ENCODE results near the gene EGR4. TPM values are rescaled to one million over a fixed set of nuclear protein-coding genes. Genes with fewer than 3 reads are reported as not detected.

Gene EGR4
- total RNA-seq, 2 experiments from 2014 or later, result 0.09 to 0.15 TPM

- ATAC-seq, result no peak
- H3K27me3 Mint-ChIP-seq, result no peaks in the 10 kb centered on the region
- H3K36me3 Mint-ChIP-seq, result peaks cover 12% of the 10 kb centered on the region
- no peak overlapping the region for H3K27ac Mint-ChIP-seq
- H3K4me1 Mint-ChIP-seq, result peaks cover 4% of the 10 kb centered on the region
- H3K4me3 Mint-ChIP-seq, result no peak overlapping the region
- DNase-seq, result no peak
- CTCF ChIA-PET, result interaction anchor here (1.2 to 2.3 kb wide), 3 partner anchors 9 to 80 kb away, joined by 3 to 6 read pairs (median 4); no protein-coding TSS in a partner anchor
- H3K9me3 Mint-ChIP-seq (ENCODE audit: low read depth), result no peaks in the 10 kb centered on the region
These were observed 36.3 kb downstream of the EGR4 start for GRCh38 chr2:73257021-73257420.

GRCh38 chr2:73256618-73256922, 36.8 kb downstream of the EGR4 start:
- H3K27me3 Mint-ChIP-seq, result no peaks in the 10 kb centered on the region
- H3K4me1 Mint-ChIP-seq, result peaks cover 4% of the 10 kb centered on the region
- CTCF ChIA-PET, result interaction anchor here (2.3 kb wide), 1 partner anchor 79 kb away, joined by 6 read pairs; no protein-coding TSS in a partner anchor
- peaks cover 12% of the 10 kb centered on the region for H3K36me3 Mint-ChIP-seq
- H3K27ac Mint-ChIP-seq, result no peak overlapping the region
- no peak overlapping the region for H3K4me3 Mint-ChIP-seq
- no peaks in the 10 kb centered on the region for H3K9me3 Mint-ChIP-seq (ENCODE audit: low read depth)
- DNase-seq (no peak), ATAC-seq (no peak)

- peaks cover 4% of the 10 kb centered on the region for H3K4me1 Mint-ChIP-seq
- H3K27me3 Mint-ChIP-seq, result no peaks in the 10 kb centered on the region
- no peaks in the 10 kb centered on the region for H3K9me3 Mint-ChIP-seq (ENCODE audit: low read depth)
- no peak for ATAC-seq
- H3K27ac Mint-ChIP-seq, result peak overlapping the region; percentile 35
- H3K4me3 Mint-ChIP-seq, result no peak overlapping the region
- CTCF ChIA-PET, result interaction anchor here (2.3 kb wide), 1 partner anchor 79 kb away, joined by 6 read pairs; no protein-coding TSS in a partner anchor
- no peak for DNase-seq
- peaks cover 16% of the 10 kb centered on the region for H3K36me3 Mint-ChIP-seq
These were observed 37.3 kb downstream of the EGR4 start for GRCh38 chr2:73255907-73256617.

GRCh38 chr2:73255007-73255644, 38.2 kb downstream of the EGR4 start:
- peaks cover 4% of the 10 kb centered on the region for H3K4me1 Mint-ChIP-seq
- CTCF ChIA-PET, result interaction anchor here (1.1 kb wide), 1 partner anchor 42 kb away, joined by 3 read pairs; no protein-coding TSS in a partner anchor

GRCh38 chr2:73254343-73255006, 38.9 kb downstream of the EGR4 start:
- ATAC-seq (peak; percentile 24), DNase-seq (no peak)
- no peaks in the 10 kb centered on the region for H3K9me3 Mint-ChIP-seq (ENCODE audit: low read depth)
- H3K4me3 Mint-ChIP-seq, result no peak overlapping the region
- H3K4me1 Mint-ChIP-seq, result peaks cover 4% of the 10 kb centered on the region
- H3K27me3 Mint-ChIP-seq, result no peaks in the 10 kb centered on the region
- H3K36me3 Mint-ChIP-seq, result peaks cover 29% of the 10 kb centered on the region
- H3K27ac Mint-ChIP-seq, result no peak overlapping the region
- CTCF ChIA-PET, result interaction anchor here (1.1 to 1.4 kb wide), 2 partner anchors 36 to 41 kb away, joined by 3 to 4 read pairs; no protein-coding TSS in a partner anchor

More at GRCh38 chr2:73255007-73255644, 38.2 kb downstream of the EGR4 start:
- Mint-ChIP-seq H3K36me3 (peaks cover 24% of the 10 kb centered on the region), H3K9me3 (ENCODE audit: low read depth) (no peaks in the 10 kb centered on the region), H3K4me3 (no peak overlapping the region), H3K27me3 (no peaks in the 10 kb centered on the region), H3K27ac (no peak overlapping the region)
- ATAC-seq (no peak), DNase-seq (no peak)

GRCh38 chr2:73253901-73254300, 39.4 kb downstream of the EGR4 start:
- CTCF ChIA-PET, result interaction anchor here (1.1 to 1.4 kb wide), 2 partner anchors 36 to 41 kb away, joined by 3 to 4 read pairs; no protein-coding TSS in a partner anchor

GRCh38 chr2:73253400-73253799, 39.9 kb downstream of the EGR4 start:
- CTCF ChIA-PET, result interaction anchor here (1.4 to 1.6 kb wide), 2 partner anchors 37 to 41 kb away, joined by 4 read pairs; no protein-coding TSS in a partner anchor
- H3K4me1 Mint-ChIP-seq, result peaks cover 3% of the 10 kb centered on the region
- no peaks in the 10 kb centered on the region for H3K27me3 Mint-ChIP-seq
- H3K36me3 Mint-ChIP-seq, result peaks cover 35% of the 10 kb centered on the region
- no peak overlapping the region for H3K4me3 Mint-ChIP-seq
- DNase-seq (no peak), ATAC-seq (no peak)
- no peak overlapping the region for H3K27ac Mint-ChIP-seq
- H3K9me3 Mint-ChIP-seq (ENCODE audit: low read depth), result no peaks in the 10 kb centered on the region

More at GRCh38 chr2:73253901-73254300, 39.4 kb downstream of the EGR4 start:
- Mint-ChIP-seq H3K27ac (no peak overlapping the region), H3K9me3 (ENCODE audit: low read depth) (no peaks in the 10 kb centered on the region), H3K4me1 (peaks cover 3% of the 10 kb centered on the region), H3K36me3 (peaks cover 31% of the 10 kb centered on the region), H3K27me3 (no peaks in the 10 kb centered on the region), H3K4me3 (no peak overlapping the region)
- DNase-seq, result no peak
- ATAC-seq, result no peak

GRCh38 chr2:73252238-73253027, 40.9 kb downstream of the EGR4 start:
- H3K9me3 Mint-ChIP-seq (ENCODE audit: low read depth), result no peaks in the 10 kb centered on the region
- H3K4me1 Mint-ChIP-seq, result no peaks in the 10 kb centered on the region
- ATAC-seq (no peak), DNase-seq (no peak)
- no peak overlapping the region for H3K27ac Mint-ChIP-seq
- no peak overlapping the region for H3K4me3 Mint-ChIP-seq
- H3K27me3 Mint-ChIP-seq, result no peaks in the 10 kb centered on the region
- CTCF ChIA-PET, result interaction anchor here (1.6 kb wide), 1 partner anchor 40 kb away, joined by 4 read pairs; no protein-coding TSS in a partner anchor
- peaks cover 41% of the 10 kb centered on the region for H3K36me3 Mint-ChIP-seq

GRCh38 chr2:73250872-73251846, 42.2 kb downstream of the EGR4 start:
- no peak for DNase-seq
- no peak for ATAC-seq
- Mint-ChIP-seq H3K36me3 (peaks cover 54% of the 10 kb centered on the region), H3K4me3 (no peak overlapping the region), H3K9me3 (ENCODE audit: low read depth) (no peaks in the 10 kb centered on the region), H3K4me1 (no peaks in the 10 kb centered on the region), H3K27me3 (no peaks in the 10 kb centered on the region), H3K27ac (no peak overlapping the region)
- CTCF ChIA-PET, result interaction anchor here (0.9 kb wide), 1 partner anchor 39 kb away, joined by 3 read pairs; no protein-coding TSS in a partner anchor

- peaks cover 7% of the 10 kb centered on the region for H3K4me1 Mint-ChIP-seq
- no peak overlapping the region for H3K27ac Mint-ChIP-seq
- ATAC-seq (no peak), DNase-seq (no peak)
- peaks cover 61% of the 10 kb centered on the region for H3K36me3 Mint-ChIP-seq
- H3K4me3 Mint-ChIP-seq, result no peak overlapping the region
- H3K9me3 Mint-ChIP-seq (ENCODE audit: low read depth), result no peaks in the 10 kb centered on the region
- CTCF ChIA-PET, result no interaction called here
- no peaks in the 10 kb centered on the region for H3K27me3 Mint-ChIP-seq
These were observed 43.7 kb downstream of the EGR4 start for GRCh38 chr2:73249636-73250035.

GRCh38 chr2:73246850-73247249, 46.5 kb downstream of the EGR4 start:
- H3K27me3 Mint-ChIP-seq, result no peaks in the 10 kb centered on the region
- H3K36me3 Mint-ChIP-seq, result peaks cover 62% of the 10 kb centered on the region
- ATAC-seq, result no peak
- no peak for DNase-seq
- peaks cover 25% of the 10 kb centered on the region for H3K4me1 Mint-ChIP-seq
- H3K27ac Mint-ChIP-seq, result peak overlapping the region; percentile 12
- CTCF ChIA-PET, result interaction anchor here (0.9 to 1.0 kb wide), 2 partner anchors 42 to 70 kb away, joined by 3 read pairs; no protein-coding TSS in a partner anchor
- H3K9me3 Mint-ChIP-seq (ENCODE audit: low read depth), result no peaks in the 10 kb centered on the region
- no peak overlapping the region for H3K4me3 Mint-ChIP-seq

- Mint-ChIP-seq H3K27ac (peak overlapping the region; percentile 66), H3K27me3 (no peaks in the 10 kb centered on the region), H3K4me3 (no peak overlapping the region), H3K9me3 (ENCODE audit: low read depth) (no peaks in the 10 kb centered on the region), H3K4me1 (peaks cover 29% of the 10 kb centered on the region), H3K36me3 (peaks cover 51% of the 10 kb centered on the region)
- no peak for DNase-seq
- peak; percentile 80 for ATAC-seq
- CTCF ChIA-PET, result interaction anchor here (0.6 to 2.1 kb wide), 6 partner anchors 9 to 46 kb away, joined by 3 to 6 read pairs (median 4); partner anchors contain the start of genes CCT7 and PRADC1
These were observed 48.8 kb downstream of the EGR4 start for GRCh38 chr2:73244580-73244979.

Data from activated CD8-positive, alpha-beta memory T cell treated with anti-CD3 and anti-CD28 coated beads, Interleukin-2, amount 10 ng/mL, durations not matched to agents 7 days and 5 days (primary cell).